HT1080 (cell line): ENCODE measurements around the gene OR1K1. TPM values are rescaled to one million over a fixed set of nuclear protein-coding genes. Genes with fewer than 3 reads are reported as not detected.

ENCODE experiments used
- DNase-seq: peaks from one replicate; pipeline ENCODE4 v3.0.0-alpha.2; 2015; ENCODE audit warnings: low read depth
- total RNA-seq: library from RNA; depleted of rRNA; stranded (reverse); fragments of >200 nt; shearing (Covaris generic); gene quantifications from 2 replicates; pipeline ENCODE4 v1.2.3, GENCODE V29; 2014; rRNA removed

OR1K1 gene
- total RNA-seq, 1 experiment from 2014 or later = not detected

GRCh38 chr9:122848256-122848943 lies 48.5 kb downstream of the OR1K1 start:
- DNase-seq = no peak

Other genes with a start within 250 kb of the OR1K1 start
- not detected in 2 replicates for gene OR1N2, start 247.0 kb upstream of the OR1K1 start, total RNA-seq
- gene OR1L8, start 216.7 kb upstream of the OR1K1 start, total RNA-seq = not detected in 2 replicates
- gene OR1Q1, start 185.4 kb upstream of the OR1K1 start, total RNA-seq = not detected in 2 replicates
- gene OR1B1, start 142.5 kb upstream of the OR1K1 start, total RNA-seq = not detected in 2 replicates
- not detected in 2 replicates for gene OR1L1, start 138.4 kb upstream of the OR1K1 start, total RNA-seq
- gene OR1L3, start 125.0 kb upstream of the OR1K1 start, total RNA-seq = not detected in 2 replicates
- gene OR1L4, start 76.1 kb upstream of the OR1K1 start, total RNA-seq = not detected in 2 replicates
- gene OR1L6, start 57.8 kb upstream of the OR1K1 start, total RNA-seq = not detected in 2 replicates
- not detected in 2 replicates for gene OR5C1, start 11.2 kb upstream of the OR1K1 start, total RNA-seq
- 21.8 and 25.1 TPM in 2 replicates for gene PDCL, start 28.5 kb downstream of the OR1K1 start, total RNA-seq
- 32.0 and 33.7 TPM in 2 replicates for gene RC3H2, start 105.2 kb downstream of the OR1K1 start, total RNA-seq
- gene ZBTB6, start 113.2 kb downstream of the OR1K1 start, total RNA-seq = 7.3 and 13.0 TPM in 2 replicates
- gene ZBTB26, start 131.4 kb downstream of the OR1K1 start, total RNA-seq = 4.2 and 5.4 TPM in 2 replicates
- gene RABGAP1, start 140.9 kb downstream of the OR1K1 start, total RNA-seq = 15.1 and 20.2 TPM in 2 replicates
- 0.55 TPM in 1 of 2 replicates, not detected in the other for gene GPR21, start 233.5 kb downstream of the OR1K1 start, total RNA-seq